Uterus (tissue), 4 donors: Measurements from ENCODE around the gene PCYT1B. TPM values are rescaled to one million over a fixed set of nuclear protein-coding genes. Genes with fewer than 3 reads are reported as not detected.

Experiments
- DNase-seq, 2 donors: peaks; one replicate each; pipeline ENCODE4 v3.0.0-alpha.2; 2019 to 2020
- H3K27ac ChIP-seq, 2 donors: fragments of 200-600 bp; sonication (generic); 1 replicate in 1 of 2; 2 replicates in 1 of 2; pipeline ENCODE4 v1.5.1; 2016 to 2018
- H3K27me3 ChIP-seq, 2 donors: fragments of 200-600 bp; sonication (generic); one replicate each; pipeline ENCODE4 v1.5.1; 2018 to 2019; ENCODE audit warnings: control low read depth in 1 of 2
- H3K36me3 ChIP-seq, 2 donors: fragments of 200-600 bp; sonication (generic); one replicate each; pipeline ENCODE4 v1.5.1; 2019; ENCODE audit warnings: control low read depth in 1 of 2
- H3K4me1 ChIP-seq, 2 donors: fragments of 200-600 bp; sonication (generic); one replicate each; pipeline ENCODE4 v1.5.1; 2018 to 2019; ENCODE audit warnings: control low read depth in 1 of 2
- H3K4me3 ChIP-seq, 2 donors: fragments of 200-600 bp; sonication (generic); 1 replicate in 1 of 2; 2 replicates in 1 of 2; pipeline ENCODE4 v1.5.1; 2018 to 2019; ENCODE audit warnings: mild to moderate bottlenecking in 1 of 2
- H3K9me3 ChIP-seq, 2 donors: fragments of 200-600 bp; sonication (generic); one replicate each; pipeline ENCODE4 v1.5.1; 2019; ENCODE audit warnings: control low read depth in 1 of 2
- POLR2A ChIP-seq, 2 donors: fragments of 450-650 bp; IDR thresholded peaks; one replicate each; pipeline ENCODE4 v1.6.1; 2016; ENCODE audit warnings: antibody characterized with exemption in 2 of 2, mild to moderate bottlenecking in 1 of 2, moderate library complexity in 1 of 2
- intact Hi-C: fragments of 100-400 bp; cut with DNase I; formaldehyde crosslinking; loops from one replicate; pipeline ENCODE4 v1.15.1; 2023; ENCODE audit warnings: low total_unique reads
- total RNA-seq, 4 donors: library from RNA; depleted of rRNA in 3 of 4; stranded (reverse); fragments of >200 nt in 3 of 4; gene quantifications; one replicate each; pipeline versions ENCODE4 v1.1.0 to v1.2.4, GENCODE V29; 2014 to 2023
- TF ChIP-seq, protein P1 (sequence below), 4 experiments: fragments of 200-600 bp in 2 of 4; fragments of 450-650 bp in 2 of 4; sonication (generic) in 2 of 4; IDR thresholded peaks; one replicate each; pipeline ENCODE4 v1.5.1; 2016 to 2019; ENCODE audit warnings: antibody characterized with exemption in 4 of 4, mild to moderate bottlenecking in 2 of 4, moderate library complexity in 1 of 4
- donor health status: DM: yes; HTN: yes; CAD: no.

PCYT1B gene
- total RNA-seq, 4 donors from 2014 or later = 2.0 to 7.8 TPM; not detected in 2

DNA sequence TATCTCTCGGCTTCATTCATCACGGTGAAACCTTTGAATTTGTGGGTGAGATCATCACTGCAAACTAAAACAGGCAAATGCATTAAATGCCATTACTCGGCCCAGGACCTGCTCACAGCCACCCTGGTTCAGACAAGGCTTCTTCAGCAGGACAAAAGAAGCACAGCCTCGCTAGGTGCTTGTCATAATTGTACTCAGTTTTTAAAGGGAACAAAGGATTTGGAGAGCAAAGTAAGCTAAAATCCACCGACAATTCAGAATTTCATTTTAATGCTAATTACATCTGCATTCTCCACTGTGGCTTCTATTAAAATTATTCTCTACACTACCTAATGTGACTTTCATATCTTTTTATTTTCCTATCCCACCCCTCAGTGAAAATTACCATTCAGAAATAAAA lies 57.0 kb downstream of the PCYT1B start:
- intact Hi-C loops = no loop called here
- Histone ChIP-seq H3K4me3 (no peak overlapping the region), H3K9me3 (no peaks in the 10 kb centered on the region), H3K27ac (no peak overlapping the region), H3K4me1 (no peaks in the 10 kb centered on the region), H3K27me3 (no peaks in the 10 kb centered on the region), H3K36me3 (no peaks in the 10 kb centered on the region)
- no peak for TF ChIP-seq POLR2A (IDR thresholded peaks at IDR 0.05)
- TF ChIP-seq, protein P1, sequence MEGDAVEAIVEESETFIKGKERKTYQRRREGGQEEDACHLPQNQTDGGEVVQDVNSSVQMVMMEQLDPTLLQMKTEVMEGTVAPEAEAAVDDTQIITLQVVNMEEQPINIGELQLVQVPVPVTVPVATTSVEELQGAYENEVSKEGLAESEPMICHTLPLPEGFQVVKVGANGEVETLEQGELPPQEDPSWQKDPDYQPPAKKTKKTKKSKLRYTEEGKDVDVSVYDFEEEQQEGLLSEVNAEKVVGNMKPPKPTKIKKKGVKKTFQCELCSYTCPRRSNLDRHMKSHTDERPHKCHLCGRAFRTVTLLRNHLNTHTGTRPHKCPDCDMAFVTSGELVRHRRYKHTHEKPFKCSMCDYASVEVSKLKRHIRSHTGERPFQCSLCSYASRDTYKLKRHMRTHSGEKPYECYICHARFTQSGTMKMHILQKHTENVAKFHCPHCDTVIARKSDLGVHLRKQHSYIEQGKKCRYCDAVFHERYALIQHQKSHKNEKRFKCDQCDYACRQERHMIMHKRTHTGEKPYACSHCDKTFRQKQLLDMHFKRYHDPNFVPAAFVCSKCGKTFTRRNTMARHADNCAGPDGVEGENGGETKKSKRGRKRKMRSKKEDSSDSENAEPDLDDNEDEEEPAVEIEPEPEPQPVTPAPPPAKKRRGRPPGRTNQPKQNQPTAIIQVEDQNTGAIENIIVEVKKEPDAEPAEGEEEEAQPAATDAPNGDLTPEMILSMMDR (IDR thresholded peaks at IDR 0.05) = no peak
- DNase-seq = no peak

DNA sequence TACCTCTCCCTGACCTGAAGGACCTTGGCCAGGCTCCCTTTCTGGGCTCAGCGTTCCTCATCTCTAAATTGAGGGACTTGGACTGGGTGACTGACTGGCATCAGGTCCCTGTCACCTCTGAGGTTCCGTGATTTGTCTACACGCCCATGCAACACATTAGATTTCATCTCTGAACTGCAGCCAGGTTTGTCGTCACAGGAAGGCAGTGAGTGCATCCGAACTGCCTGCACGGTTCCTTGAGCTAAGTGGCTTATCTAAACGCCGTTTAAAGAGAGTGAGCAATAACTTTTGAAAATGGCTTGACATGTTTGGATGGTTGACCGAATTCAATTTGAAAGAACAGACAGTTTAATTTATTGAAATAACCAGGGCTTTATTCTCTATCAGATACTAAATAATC lies 70.1 kb downstream of the PCYT1B start:
- no peaks in the 10 kb centered on the region for H3K4me1 ChIP-seq
- no peak for DNase-seq
- no peaks in the 10 kb centered on the region for H3K27me3 ChIP-seq
- H3K36me3 ChIP-seq = no peaks in the 10 kb centered on the region
- no peak overlapping the region for H3K4me3 ChIP-seq
- intact Hi-C loops = no loop called here
- no peak for TF ChIP-seq POLR2A (IDR thresholded peaks at IDR 0.05)
- TF ChIP-seq, protein P1 (IDR thresholded peaks at IDR 0.05) = no peak
- H3K27ac ChIP-seq = no peak overlapping the region
- no peaks in the 10 kb centered on the region for H3K9me3 ChIP-seq

DNA sequence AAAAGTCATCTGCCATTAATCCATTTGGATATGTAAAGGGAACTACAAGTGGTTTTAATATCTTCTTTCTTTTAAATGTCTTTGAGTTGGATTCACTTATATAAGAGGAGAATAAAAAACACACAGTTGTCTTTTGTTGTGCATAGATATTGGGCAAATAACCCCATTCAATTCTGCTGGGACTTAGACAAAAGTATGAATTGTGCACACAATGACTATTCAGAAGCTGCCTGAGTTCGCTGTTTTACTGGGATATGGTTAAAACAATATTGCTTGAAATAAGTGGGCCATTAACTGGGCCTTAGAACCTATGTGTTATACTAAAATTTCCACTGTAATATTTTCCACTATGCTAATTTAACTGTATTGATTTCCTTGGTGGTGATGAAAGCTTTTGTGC lies 71.7 kb downstream of the PCYT1B start:
- TF ChIP-seq, protein P1 (IDR thresholded peaks at IDR 0.05) = no peak
- no peak for TF ChIP-seq POLR2A (IDR thresholded peaks at IDR 0.05)
- Histone ChIP-seq H3K4me1 (no peaks in the 10 kb centered on the region), H3K27ac (no peak overlapping the region), H3K4me3 (no peak overlapping the region), H3K9me3 (no peaks in the 10 kb centered on the region), H3K27me3 (no peaks in the 10 kb centered on the region), H3K36me3 (no peaks in the 10 kb centered on the region)
- intact Hi-C loops = no loop called here
- DNase-seq = no peak

DNA sequence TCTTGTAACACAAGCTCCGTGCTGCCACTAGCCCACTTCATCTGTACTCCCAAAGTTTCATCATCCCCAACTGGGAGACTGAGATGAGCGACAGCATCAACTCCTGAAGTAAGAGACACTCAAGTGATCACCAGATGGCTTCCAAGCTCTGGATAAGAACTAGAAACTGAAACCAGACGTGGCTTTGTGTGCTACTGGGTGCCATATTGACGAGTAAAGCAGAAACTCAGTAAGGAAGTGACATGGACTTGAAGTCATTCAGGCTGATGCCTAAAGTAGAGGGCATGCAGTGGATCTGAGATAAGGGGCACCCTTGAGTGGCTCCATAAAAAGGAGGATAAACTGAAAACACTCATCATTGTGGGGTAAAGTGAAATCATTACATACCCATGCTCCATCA lies 72.4 kb downstream of the PCYT1B start:
- Histone ChIP-seq H3K4me1 (no peaks in the 10 kb centered on the region), H3K27me3 (no peaks in the 10 kb centered on the region), H3K27ac (no peak overlapping the region), H3K9me3 (no peaks in the 10 kb centered on the region), H3K4me3 (no peak overlapping the region), H3K36me3 (no peaks in the 10 kb centered on the region)
- no peak for DNase-seq
- TF ChIP-seq, protein P1 (IDR thresholded peaks at IDR 0.05) = no peak
- TF ChIP-seq POLR2A (IDR thresholded peaks at IDR 0.05) = no peak
- intact Hi-C loops = no loop called here

DNA sequence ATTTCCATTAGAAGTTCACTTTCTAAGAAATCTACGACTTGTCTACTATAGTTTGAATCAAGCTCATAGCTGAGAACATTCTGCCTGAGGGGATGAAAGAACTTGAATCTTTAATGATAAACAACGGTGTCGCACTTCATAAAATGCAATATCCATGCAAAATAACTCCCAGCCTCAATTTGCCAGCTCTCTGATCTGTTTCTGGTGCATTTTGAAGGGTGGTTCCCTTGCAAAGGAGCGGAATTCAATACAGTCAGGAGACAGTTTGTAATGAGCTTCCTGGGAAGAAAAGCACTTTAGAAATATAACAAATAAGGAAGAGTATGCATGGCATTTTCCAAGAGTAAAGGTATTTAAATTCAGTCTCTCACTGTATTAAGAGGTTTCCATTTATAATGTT lies 80.0 kb downstream of the PCYT1B start:
- H3K27me3 ChIP-seq = no peaks in the 10 kb centered on the region
- no peaks in the 10 kb centered on the region for H3K36me3 ChIP-seq
- no peak overlapping the region for H3K27ac ChIP-seq
- intact Hi-C loops = no loop called here
- no peak overlapping the region for H3K4me3 ChIP-seq
- no peaks in the 10 kb centered on the region for H3K4me1 ChIP-seq
- TF ChIP-seq, protein P1 (IDR thresholded peaks at IDR 0.05) = no peak
- TF ChIP-seq POLR2A (IDR thresholded peaks at IDR 0.05) = no peak
- no peaks in the 10 kb centered on the region for H3K9me3 ChIP-seq
- no peak for DNase-seq
